ENCODE measurements around the gene RABGAP1L.

The RABGAP1L gene

GRCh38 chr1:174413632-174414031 is 254.3 kb downstream of the RABGAP1L start:
- H3K4me3 ChIP-seq (ENCODE audit: low read length) = no peak overlapping the region
- no peak for DNase-seq (ENCODE audit: low read depth)
- TF ChIP-seq, protein P1, sequence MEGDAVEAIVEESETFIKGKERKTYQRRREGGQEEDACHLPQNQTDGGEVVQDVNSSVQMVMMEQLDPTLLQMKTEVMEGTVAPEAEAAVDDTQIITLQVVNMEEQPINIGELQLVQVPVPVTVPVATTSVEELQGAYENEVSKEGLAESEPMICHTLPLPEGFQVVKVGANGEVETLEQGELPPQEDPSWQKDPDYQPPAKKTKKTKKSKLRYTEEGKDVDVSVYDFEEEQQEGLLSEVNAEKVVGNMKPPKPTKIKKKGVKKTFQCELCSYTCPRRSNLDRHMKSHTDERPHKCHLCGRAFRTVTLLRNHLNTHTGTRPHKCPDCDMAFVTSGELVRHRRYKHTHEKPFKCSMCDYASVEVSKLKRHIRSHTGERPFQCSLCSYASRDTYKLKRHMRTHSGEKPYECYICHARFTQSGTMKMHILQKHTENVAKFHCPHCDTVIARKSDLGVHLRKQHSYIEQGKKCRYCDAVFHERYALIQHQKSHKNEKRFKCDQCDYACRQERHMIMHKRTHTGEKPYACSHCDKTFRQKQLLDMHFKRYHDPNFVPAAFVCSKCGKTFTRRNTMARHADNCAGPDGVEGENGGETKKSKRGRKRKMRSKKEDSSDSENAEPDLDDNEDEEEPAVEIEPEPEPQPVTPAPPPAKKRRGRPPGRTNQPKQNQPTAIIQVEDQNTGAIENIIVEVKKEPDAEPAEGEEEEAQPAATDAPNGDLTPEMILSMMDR (conservative IDR thresholded peaks at IDR 0.05; ENCODE audit: low read depth, low read length) = peak; percentile 21

DNA sequence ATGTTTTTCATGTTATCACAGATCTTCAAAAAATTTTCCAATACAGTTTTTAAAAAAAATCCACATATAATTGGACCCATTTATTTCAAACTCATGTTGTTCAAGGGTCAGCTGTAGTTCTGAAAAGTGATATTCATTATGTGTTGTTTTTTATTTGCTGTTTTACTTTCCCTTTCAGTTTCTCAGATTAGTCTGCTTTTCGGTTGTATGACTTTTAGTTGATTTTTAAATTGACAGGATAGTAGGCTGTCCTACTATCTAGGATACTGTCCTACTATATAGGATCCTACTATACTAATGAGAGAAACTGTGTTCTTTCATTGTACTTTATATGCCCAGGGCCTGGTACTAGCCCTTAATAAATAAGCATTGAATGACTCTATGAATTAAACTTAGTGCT is 254.9 kb downstream of the RABGAP1L start:
- TF ChIP-seq, protein P1 (conservative IDR thresholded peaks at IDR 0.05; ENCODE audit: low read depth, low read length) = no peak
- DNase-seq (ENCODE audit: low read depth) = no peak
- H3K4me3 ChIP-seq (ENCODE audit: low read length) = no peak overlapping the region

- TF ChIP-seq, protein P1 (conservative IDR thresholded peaks at IDR 0.05; ENCODE audit: low read depth, low read length) = no peak
- no peak overlapping the region for H3K4me3 ChIP-seq (ENCODE audit: low read length)
Observed at GRCh38 chr1:174415506-174415905, 256.2 kb downstream of the RABGAP1L start.

DNA sequence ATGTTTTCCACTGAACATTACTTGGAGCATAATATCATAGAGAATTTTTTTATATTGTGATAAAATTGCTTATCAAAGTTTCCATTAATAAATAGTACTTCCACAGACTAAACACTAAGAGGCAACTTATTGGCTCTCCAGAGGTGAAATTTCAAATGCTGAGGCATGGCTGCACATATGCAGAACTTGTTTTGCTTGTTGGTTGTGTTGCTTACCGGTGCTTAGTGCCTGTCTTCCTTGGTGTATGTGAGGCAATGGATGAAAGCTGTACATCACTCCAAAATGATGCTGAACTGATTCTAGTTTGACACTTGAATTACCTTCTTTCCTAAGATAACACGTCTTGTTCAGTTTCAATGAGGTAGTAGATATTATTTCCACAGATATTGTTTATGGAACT is 258.6 kb downstream of the RABGAP1L start:
- no peak for DNase-seq (ENCODE audit: low read depth)
- TF ChIP-seq, protein P1 (conservative IDR thresholded peaks at IDR 0.05; ENCODE audit: low read depth, low read length) = no peak
- H3K4me3 ChIP-seq (ENCODE audit: low read length) = no peak overlapping the region

More at GRCh38 chr1:174415506-174415905, 256.2 kb downstream of the RABGAP1L start:
- no peak for DNase-seq (ENCODE audit: low read depth)

- TF ChIP-seq, protein P1 (conservative IDR thresholded peaks at IDR 0.05; ENCODE audit: low read depth, low read length) = no peak
- DNase-seq (ENCODE audit: low read depth) = no peak
- H3K4me3 ChIP-seq (ENCODE audit: low read length) = no peak overlapping the region
Observed at GRCh38 chr1:174425121-174425520, 265.8 kb downstream of the RABGAP1L start.

- DNase-seq (ENCODE audit: low read depth) = no peak
- TF ChIP-seq, protein P1 (conservative IDR thresholded peaks at IDR 0.05; ENCODE audit: low read depth, low read length) = no peak
- H3K4me3 ChIP-seq (ENCODE audit: low read length) = no peak overlapping the region
Observed at GRCh38 chr1:174426153-174426552, 266.8 kb downstream of the RABGAP1L start.

DNA sequence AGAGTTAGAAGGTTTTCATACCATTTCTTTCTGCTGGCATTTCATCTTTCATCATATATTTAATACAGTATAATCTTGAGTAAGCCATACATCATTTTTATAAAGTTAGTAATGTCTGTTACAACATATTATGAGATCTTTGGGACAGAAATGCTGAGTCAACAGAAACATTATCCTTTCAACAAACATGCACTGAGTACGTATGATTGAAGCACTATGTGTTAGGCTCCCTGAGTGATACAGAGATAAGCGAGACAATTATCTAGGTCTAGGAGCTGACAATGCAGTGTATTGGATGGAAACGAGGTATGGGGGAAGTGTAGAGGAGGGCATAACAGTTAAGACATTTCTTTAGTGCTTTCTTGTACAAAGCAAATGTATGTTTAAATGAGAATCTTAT is 268.7 kb downstream of the RABGAP1L start:
- TF ChIP-seq, protein P1 (conservative IDR thresholded peaks at IDR 0.05; ENCODE audit: low read depth, low read length) = no peak
- no peak overlapping the region for H3K4me3 ChIP-seq (ENCODE audit: low read length)
- DNase-seq (ENCODE audit: low read depth) = no peak

Data from retinal pigment epithelial cell (primary cell).